Stimulated activated memory B cell treated with anti-CD40 and anti-IgM and Interleukin-4, amounts not matched to agents 10 μg/mL and 1 μg/mL and 100 μg/mL, for 72 hours (primary cell): ENCODE results near the gene AZIN2.

Source experiments
- ATAC-seq: fragments of 150-1000 bp; cut with Tn5 transposase; 2 replicates; pipeline ENCODE4 v1.10.0; 2021
- H3K27ac Mint-ChIP-seq: one replicate; pipeline ENCODE4 v1.8.0; 2022; ENCODE audit warnings: mild to moderate bottlenecking, mixed read lengths
- H3K27me3 Mint-ChIP-seq: one replicate; pipeline ENCODE4 v1.8.0; 2022; ENCODE audit warnings: mixed read lengths
- H3K36me3 Mint-ChIP-seq: one replicate; pipeline ENCODE4 v1.8.0; 2022; ENCODE audit warnings: mixed read lengths
- H3K4me1 Mint-ChIP-seq: one replicate; pipeline ENCODE4 v1.8.0; 2022; ENCODE audit warnings: mixed read lengths
- H3K4me3 Mint-ChIP-seq: one replicate; pipeline ENCODE4 v1.8.0; 2022; ENCODE audit warnings: mild to moderate bottlenecking, moderate library complexity, mixed read lengths
- H3K9me3 Mint-ChIP-seq: one replicate; pipeline ENCODE4 v1.8.0; 2022; ENCODE audit warnings: mixed read lengths

AZIN2 gene

DNA sequence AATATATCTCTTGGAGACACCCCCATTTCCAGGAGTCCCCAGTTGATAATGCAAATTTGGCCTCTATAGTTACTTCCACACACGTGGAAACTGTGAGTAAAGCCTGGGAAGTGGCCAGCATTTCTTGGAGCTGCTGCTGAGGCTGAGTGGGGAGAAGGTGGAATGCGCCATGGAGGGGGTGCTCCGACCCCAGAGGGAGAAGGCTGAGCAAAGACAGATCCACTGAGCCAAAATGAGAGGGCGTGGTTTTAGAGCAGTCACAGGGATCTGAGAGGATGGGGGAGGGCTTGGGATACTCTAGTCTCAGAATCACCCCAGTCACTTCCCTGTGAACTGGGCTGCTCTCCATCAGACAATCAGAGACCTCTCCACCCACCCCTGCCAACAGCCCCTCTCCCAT is 62.2 kb downstream of the AZIN2 start:
- no peaks in the 10 kb centered on the region for H3K4me1 Mint-ChIP-seq
- no peaks in the 10 kb centered on the region for H3K27me3 Mint-ChIP-seq
- H3K27ac Mint-ChIP-seq = no peak overlapping the region
- ATAC-seq = no peak
- peaks cover 13% of the 10 kb centered on the region for H3K36me3 Mint-ChIP-seq
- H3K9me3 Mint-ChIP-seq = no peaks in the 10 kb centered on the region
- no peak overlapping the region for H3K4me3 Mint-ChIP-seq

DNA sequence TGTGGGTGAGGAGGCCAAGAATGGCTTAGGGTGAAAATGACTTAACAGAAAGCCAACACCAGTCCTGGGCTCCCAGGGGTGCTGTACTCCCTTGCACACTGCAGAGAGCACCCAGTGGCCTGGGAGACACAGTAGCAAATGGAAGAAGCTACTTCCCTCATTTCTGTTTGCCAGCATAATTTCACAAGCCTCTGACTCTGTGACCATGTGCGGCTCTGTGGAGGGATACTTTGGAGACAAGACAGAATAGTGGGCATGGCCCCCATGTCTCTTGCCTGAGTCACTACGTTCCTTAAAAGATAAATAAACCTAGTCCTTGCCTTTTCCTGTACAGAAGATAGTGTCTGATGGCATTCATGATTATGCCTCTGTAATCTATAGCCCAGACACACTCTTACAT is 62.7 kb downstream of the AZIN2 start:
- no peaks in the 10 kb centered on the region for H3K9me3 Mint-ChIP-seq

DNA sequence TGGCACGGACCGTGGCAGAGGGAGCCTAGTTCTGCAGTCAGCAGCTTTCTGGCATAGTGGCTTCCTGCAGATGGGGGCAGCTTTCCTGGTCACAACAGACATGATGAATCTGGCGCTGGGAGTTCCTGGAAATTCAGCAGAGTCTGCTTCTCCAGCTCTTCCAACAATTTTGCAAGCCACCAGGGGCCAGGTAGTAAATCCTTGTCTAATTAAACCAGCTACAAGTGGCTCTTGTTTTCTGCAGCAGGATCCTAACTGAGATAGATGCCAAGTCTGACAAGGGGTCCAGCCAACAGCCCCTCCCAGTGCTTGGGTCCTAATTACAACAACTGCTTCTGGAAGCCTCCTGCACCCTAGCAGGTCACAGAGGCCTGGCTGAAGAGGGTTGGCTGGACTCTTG is 65.0 kb downstream of the AZIN2 start:
- no peaks in the 10 kb centered on the region for H3K4me1 Mint-ChIP-seq
- H3K27me3 Mint-ChIP-seq = no peaks in the 10 kb centered on the region
- no peak overlapping the region for H3K27ac Mint-ChIP-seq
- ATAC-seq = no peak
- no peak overlapping the region for H3K4me3 Mint-ChIP-seq
- H3K9me3 Mint-ChIP-seq = no peaks in the 10 kb centered on the region
- peaks cover 13% of the 10 kb centered on the region for H3K36me3 Mint-ChIP-seq

More for the DNA sequence above, 62.7 kb downstream of the AZIN2 start:
- Mint-ChIP-seq H3K36me3 (peaks cover 13% of the 10 kb centered on the region), H3K4me3 (no peak overlapping the region), H3K27ac (no peak overlapping the region), H3K4me1 (no peaks in the 10 kb centered on the region), H3K27me3 (no peaks in the 10 kb centered on the region)
- no peak for ATAC-seq

DNA sequence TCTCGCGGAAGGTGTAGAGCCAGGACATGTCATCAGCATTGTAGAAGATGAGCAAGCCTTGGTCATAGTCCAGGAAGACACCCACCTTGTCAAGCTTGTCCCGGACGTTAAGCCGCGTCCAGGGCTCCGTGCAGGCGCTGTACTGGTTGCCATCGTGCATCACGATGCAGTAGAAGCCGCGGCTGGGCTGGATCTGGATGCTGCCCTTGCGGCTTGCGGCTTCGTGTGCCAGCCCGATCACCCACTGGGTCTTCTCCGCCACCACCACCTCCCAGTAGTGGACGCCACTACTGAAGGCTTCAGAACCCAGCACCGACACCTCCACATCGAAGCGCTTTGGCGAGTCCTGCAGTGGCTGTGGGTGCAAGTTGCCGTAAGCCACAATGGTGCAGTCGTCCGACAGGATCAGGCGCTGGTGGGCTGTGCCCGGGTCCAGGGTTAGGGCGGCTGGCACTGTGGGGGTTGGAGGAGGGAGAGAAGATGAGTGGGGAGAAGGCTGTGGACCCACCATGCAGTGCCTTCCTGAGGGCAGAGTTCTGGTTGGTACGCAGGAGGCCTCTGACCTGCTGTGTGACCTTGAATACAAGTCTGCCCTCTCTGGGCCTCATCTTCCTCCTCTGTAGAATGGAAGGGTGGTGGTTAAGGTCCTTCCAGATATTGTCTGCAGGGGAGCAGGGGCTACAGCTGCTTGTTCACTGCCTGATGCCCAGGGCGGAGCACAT is 66.5 kb downstream of the AZIN2 start:
- no peaks in the 10 kb centered on the region for H3K27me3 Mint-ChIP-seq
- no peak for ATAC-seq
- no peak overlapping the region for H3K27ac Mint-ChIP-seq

DNA sequence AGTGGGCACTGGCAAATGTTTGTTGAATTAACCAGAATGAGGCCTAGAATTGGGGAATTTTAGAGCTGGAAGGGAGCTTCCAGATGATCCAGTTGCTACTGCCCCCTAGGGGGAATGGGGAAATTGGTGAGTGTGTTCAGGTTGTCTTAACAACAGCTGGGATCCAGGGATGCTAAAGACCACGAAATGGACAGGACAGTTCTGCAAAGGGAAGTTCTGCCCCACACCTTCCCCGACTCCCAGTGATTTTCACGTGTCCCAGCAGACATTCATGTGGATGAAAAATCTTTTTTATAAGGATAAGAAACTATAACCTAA is 67.0 kb downstream of the AZIN2 start:
- Mint-ChIP-seq H3K27ac (no peak overlapping the region), H3K27me3 (no peaks in the 10 kb centered on the region), H3K36me3 (peaks cover 13% of the 10 kb centered on the region), H3K9me3 (no peaks in the 10 kb centered on the region), H3K4me1 (peaks cover 5% of the 10 kb centered on the region), H3K4me3 (no peak overlapping the region)
- ATAC-seq = no peak

More for the DNA sequence above, 66.5 kb downstream of the AZIN2 start:
- Mint-ChIP-seq H3K4me3 (no peak overlapping the region), H3K36me3 (peaks cover 13% of the 10 kb centered on the region), H3K4me1 (peaks cover under 1% of the 10 kb centered on the region), H3K9me3 (no peaks in the 10 kb centered on the region)

DNA sequence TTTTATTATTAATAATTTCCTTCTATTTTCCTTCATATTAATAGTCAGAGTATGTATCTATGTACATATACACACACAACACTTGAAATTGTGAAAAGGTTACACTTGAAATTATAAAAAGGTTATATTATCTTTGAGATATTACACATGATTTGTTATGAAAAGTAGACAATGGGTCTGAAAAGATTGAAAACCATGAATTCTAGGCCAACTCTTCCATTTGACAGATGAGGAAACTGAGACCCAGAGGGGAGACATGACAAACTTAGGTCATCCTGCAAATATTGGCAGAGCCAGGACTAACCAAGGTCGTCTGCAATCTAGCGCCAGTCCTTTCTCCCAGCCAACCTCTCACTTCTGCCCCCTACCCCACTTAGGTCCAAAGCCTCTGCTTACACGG is 67.7 kb downstream of the AZIN2 start:
- no peak overlapping the region for H3K27ac Mint-ChIP-seq

DNA sequence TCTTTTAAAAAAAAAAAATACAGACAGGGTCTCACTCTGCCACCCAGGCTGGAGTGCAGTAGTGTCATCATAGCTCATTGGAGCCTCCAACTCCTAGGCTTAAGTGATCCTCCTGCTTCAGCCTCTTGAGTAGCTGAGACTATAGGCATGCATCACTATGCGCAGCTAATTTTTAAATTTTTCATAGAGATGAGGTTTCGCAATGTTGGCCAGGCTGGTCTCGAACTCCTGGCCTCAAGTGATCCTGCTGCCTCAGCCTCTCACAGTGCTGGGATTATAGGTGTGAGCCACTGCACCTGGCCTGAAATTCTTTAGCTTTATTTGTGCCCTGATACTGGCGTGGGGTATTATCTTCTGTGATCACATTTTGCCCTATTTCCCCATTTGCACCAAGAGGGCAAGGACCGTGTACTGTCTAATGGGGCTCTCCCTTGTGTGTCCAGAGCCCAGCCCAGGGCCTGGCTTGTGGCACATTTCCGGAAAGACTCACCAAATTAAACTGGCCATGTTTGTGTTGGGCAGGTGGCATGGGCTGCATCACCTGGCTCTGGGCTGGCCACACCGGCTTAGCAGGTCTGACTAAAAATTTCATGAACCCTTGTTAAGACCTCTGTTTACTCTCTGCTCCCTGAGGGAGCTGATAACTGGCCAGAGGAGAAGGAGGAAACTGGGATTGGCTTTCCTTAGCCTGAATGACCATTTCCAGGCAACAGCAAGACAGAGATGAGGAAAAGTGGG is 68.7 kb downstream of the AZIN2 start:
- Mint-ChIP-seq H3K4me1 (peaks cover 5% of the 10 kb centered on the region), H3K27me3 (no peaks in the 10 kb centered on the region), H3K27ac (no peak overlapping the region), H3K9me3 (no peaks in the 10 kb centered on the region), H3K4me3 (no peak overlapping the region), H3K36me3 (peaks cover 13% of the 10 kb centered on the region)
- ATAC-seq = no peak

More for the DNA sequence above, 67.7 kb downstream of the AZIN2 start:
- Mint-ChIP-seq H3K9me3 (no peaks in the 10 kb centered on the region), H3K4me1 (peaks cover 5% of the 10 kb centered on the region), H3K4me3 (no peak overlapping the region), H3K36me3 (peaks cover 13% of the 10 kb centered on the region), H3K27me3 (no peaks in the 10 kb centered on the region)
- ATAC-seq = no peak

DNA sequence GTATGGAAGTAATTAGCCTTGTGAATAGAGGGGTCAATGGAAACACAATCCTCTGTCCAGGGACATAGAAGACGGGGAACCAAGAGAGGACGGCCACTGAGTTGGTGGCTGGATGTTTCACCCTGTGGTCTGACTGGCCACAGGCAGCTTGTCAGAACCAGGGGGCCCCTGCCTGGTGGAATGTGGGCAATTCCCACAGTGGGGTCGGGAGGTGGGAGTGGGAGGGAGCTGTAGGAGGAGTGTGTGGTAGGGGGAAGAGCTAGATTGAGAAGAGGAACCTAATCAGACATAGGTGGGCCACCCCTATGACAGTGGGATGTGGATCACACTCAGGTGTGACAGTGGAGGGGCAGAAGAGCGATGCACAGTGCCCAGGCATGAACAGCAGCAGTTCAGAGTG is 69.6 kb downstream of the AZIN2 start:
- Mint-ChIP-seq H3K27ac (no peak overlapping the region), H3K36me3 (peaks cover 11% of the 10 kb centered on the region), H3K27me3 (no peaks in the 10 kb centered on the region), H3K4me1 (peaks cover 5% of the 10 kb centered on the region), H3K4me3 (no peak overlapping the region), H3K9me3 (no peaks in the 10 kb centered on the region)
- ATAC-seq = no peak

DNA sequence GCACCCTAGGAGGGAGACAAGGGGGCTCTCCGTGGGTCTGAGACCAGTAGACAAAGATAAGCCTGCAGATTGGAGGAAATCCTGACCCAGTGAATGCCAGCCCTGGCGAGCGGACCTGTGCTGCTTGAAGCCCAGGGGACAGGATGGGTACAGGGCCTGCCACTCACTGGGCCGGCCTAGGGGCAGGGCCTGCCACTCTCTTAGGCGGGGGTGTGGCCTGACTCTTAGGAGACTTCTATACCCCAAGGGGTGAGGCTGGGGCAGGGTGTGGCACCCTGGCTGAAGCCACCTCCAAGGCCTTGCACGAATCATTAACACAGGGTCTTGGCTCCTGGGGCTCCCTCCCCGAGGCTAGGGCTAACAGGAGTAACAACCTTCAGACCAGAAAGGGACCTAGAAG is 70.2 kb downstream of the AZIN2 start:
- no peak overlapping the region for H3K27ac Mint-ChIP-seq
- no peaks in the 10 kb centered on the region for H3K27me3 Mint-ChIP-seq
- H3K36me3 Mint-ChIP-seq = peaks cover 17% of the 10 kb centered on the region
- no peak for ATAC-seq
- H3K4me1 Mint-ChIP-seq = peaks cover 5% of the 10 kb centered on the region
- no peaks in the 10 kb centered on the region for H3K9me3 Mint-ChIP-seq
- no peak overlapping the region for H3K4me3 Mint-ChIP-seq

DNA sequence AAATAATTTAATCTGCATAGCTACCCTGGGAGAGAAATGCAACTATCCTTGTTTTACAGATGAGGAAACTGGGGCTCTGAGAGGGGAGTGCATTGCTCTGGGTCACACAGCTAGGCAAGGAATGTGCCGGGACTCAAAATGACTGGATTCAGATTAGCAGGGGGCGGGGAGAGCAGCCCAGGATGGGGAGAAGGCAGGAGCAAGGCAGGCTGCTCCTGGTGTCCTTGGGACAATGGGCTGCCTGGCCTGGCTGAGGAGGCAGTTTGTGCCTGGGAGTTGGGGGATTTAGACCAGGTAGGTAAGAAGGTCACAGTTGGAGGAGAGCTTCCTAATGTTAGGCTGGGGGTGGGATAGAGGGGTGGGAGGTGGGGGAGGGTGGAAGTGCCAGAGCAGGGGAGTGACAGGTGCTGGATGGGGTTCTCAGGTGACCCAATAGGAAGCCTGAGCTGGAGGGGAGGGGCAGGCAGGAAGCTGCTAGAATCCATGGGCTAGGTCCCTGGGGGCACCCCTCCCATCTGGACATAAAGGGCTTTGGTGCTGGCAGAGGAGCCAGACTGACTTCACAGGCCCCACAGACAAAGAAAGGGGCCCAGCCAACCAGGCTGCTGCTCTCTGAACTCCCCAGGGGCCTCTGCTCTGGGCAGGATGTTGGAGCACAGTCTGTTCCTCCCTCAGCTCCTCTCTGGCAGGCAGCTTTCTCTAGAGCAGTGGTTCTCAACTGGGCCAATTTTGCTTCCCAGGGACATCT is 71.9 kb downstream of the AZIN2 start:
- H3K4me3 Mint-ChIP-seq = no peak overlapping the region
- H3K27me3 Mint-ChIP-seq = no peaks in the 10 kb centered on the region
- no peak overlapping the region for H3K27ac Mint-ChIP-seq
- peaks cover 26% of the 10 kb centered on the region for H3K36me3 Mint-ChIP-seq
- peaks cover 5% of the 10 kb centered on the region for H3K4me1 Mint-ChIP-seq
- no peaks in the 10 kb centered on the region for H3K9me3 Mint-ChIP-seq
- no peak for ATAC-seq

DNA sequence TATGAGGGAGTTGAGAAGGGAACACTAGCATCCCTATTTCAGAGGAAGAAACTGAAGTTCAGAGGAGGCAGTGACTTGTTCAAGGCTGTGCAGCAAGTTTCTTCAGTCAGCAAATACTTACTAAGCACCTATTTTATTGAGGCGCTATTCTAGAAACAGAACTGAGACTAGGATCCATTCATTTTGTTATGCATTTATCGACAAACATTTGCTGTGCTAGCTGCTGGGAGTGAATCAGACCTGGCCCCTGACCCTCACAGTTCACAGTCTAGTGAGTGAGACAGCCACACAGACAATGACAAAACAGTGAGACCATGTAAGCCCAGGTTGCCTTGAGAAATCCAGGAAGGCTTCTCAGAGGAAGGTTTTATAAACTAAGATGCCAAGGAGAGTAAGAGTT is 72.7 kb downstream of the AZIN2 start:
- no peaks in the 10 kb centered on the region for H3K27me3 Mint-ChIP-seq
- peaks cover 5% of the 10 kb centered on the region for H3K4me1 Mint-ChIP-seq
- peaks cover 29% of the 10 kb centered on the region for H3K36me3 Mint-ChIP-seq
- no peak overlapping the region for H3K4me3 Mint-ChIP-seq
- ATAC-seq = no peak
- H3K27ac Mint-ChIP-seq = no peak overlapping the region
- H3K9me3 Mint-ChIP-seq = no peaks in the 10 kb centered on the region

DNA sequence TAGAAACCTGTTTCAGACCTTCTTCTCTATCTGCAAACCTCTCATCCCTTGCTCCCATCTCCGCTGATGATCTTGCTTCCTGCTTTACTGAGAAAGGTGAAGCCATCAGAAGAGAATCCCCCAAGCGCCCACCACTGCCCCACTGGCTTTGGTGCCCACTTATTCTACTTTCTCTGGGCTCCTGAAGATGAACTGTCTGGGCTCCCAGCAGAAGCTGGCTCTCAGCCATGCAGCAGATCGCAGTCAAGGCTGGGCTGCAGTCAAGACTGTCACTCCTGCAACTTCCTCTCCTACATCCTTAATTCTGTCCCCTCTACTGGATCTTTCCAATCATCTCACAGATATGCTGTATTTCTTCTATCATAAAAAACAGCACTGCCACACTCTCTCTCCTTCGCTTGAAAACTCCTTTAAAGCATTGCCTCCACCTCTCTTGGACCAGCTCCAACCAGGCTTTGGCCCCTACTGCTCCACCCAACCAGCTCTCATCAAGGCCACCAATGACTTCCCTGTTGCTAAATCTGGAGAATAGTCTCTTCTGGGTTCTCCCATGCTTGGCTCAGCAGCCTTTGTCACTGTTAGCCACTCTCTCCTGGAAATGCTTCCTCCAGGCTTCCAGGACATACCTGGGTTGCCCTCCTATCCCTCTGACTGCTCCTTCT is 75.1 kb downstream of the AZIN2 start:
- H3K27ac Mint-ChIP-seq = no peak overlapping the region
- no peaks in the 10 kb centered on the region for H3K27me3 Mint-ChIP-seq
- no peak overlapping the region for H3K4me3 Mint-ChIP-seq
- ATAC-seq = no peak
- H3K4me1 Mint-ChIP-seq = peaks cover 5% of the 10 kb centered on the region
- H3K9me3 Mint-ChIP-seq = no peaks in the 10 kb centered on the region
- H3K36me3 Mint-ChIP-seq = peaks cover 38% of the 10 kb centered on the region

DNA sequence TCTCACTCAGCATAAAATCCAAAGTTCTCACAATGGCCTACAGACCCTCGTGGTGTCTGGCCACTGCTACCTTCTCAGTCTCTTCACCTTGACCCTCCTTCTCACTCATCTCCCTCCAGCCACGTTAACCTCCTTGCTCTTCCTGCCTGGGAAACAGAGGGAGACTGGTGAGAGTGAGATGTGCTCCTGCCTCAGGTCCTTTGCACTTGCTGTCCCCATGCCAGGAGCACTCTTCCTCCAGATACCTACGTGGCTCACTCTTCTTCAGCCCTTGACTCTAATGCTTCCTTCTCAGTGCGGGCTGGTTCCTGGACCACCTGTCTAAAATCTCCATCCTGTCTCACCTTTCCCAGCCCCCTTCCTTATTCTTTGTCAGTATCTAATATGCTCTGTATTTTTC is 76.2 kb downstream of the AZIN2 start:
- Mint-ChIP-seq H3K36me3 (peaks cover 38% of the 10 kb centered on the region), H3K9me3 (no peaks in the 10 kb centered on the region), H3K4me3 (no peak overlapping the region), H3K27me3 (no peaks in the 10 kb centered on the region), H3K27ac (no peak overlapping the region), H3K4me1 (peaks cover 5% of the 10 kb centered on the region)
- ATAC-seq = no peak

DNA sequence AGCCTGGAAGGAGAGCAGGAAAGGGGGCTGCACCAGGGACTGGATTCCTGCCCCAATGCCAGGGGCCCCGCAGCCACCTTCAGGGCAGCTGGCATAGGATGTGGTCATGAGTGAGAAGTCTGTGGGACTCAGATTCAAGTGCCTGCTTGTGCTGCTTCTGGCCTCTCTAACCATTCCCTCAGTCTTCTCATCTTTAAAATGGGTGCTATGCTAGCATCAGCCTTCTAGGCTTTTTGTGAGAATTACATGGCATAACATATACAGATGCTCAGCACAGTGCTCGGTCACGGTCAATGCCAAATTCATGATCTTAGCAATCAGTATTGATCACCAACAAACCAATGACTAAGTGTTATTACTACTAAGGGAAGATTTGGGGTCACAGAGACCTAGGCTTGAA is 77.4 kb downstream of the AZIN2 start:
- no peak overlapping the region for H3K4me3 Mint-ChIP-seq
- ATAC-seq = no peak
- H3K27me3 Mint-ChIP-seq = no peaks in the 10 kb centered on the region
- no peaks in the 10 kb centered on the region for H3K4me1 Mint-ChIP-seq
- no peaks in the 10 kb centered on the region for H3K9me3 Mint-ChIP-seq
- no peak overlapping the region for H3K27ac Mint-ChIP-seq
- H3K36me3 Mint-ChIP-seq = peaks cover 38% of the 10 kb centered on the region

DNA sequence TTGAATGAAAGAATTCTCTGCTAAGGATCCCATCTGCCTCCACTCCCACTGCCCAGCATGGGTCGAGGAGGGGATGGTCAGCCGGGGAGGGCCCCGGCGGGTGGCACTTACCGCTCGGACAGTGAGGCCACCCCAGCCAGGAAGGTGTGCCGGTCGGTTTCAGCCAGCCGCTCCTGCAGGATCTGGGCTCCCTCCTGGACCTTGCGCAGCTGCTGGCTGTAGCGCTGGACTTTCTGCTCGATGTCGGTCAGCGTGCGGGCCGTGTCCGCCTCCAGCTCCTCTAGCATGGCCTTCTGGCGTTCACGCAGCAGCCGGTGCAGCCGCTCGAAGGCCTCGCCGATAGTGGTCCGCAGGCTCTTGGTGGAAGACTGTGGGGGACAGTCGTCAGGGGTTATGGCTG is 78.6 kb downstream of the AZIN2 start:
- Mint-ChIP-seq H3K4me1 (no peaks in the 10 kb centered on the region), H3K27ac (no peak overlapping the region), H3K4me3 (no peak overlapping the region), H3K9me3 (no peaks in the 10 kb centered on the region), H3K36me3 (peaks cover 44% of the 10 kb centered on the region), H3K27me3 (no peaks in the 10 kb centered on the region)
- ATAC-seq = no peak
